GM23338 (cell line): ENCODE data around the gene RNU1-3.
"Not testable (repeated sequence)": the region's sequence is repeated elsewhere in the genome, so short reads cannot be mapped to it uniquely, and the experiment has no call there.

Source experiments
- CTCF ChIP-seq, 2 experiments: fragments of 200-600 bp in 1 of 2; sonication (generic) in 1 of 2; conservative IDR thresholded peaks; 2 replicates each; pipeline versions ENCODE4 v1.5.1 to v1.6.1; 2016 to 2017; ENCODE audit warnings: antibody characterized with exemption in 2 of 2, low read depth in 2 of 2, mild to moderate bottlenecking in 2 of 2, moderate library complexity in 1 of 2
- POLR2AphosphoS5 ChIP-seq: IDR thresholded peaks from 2 replicates; pipeline ENCODE4 v1.6.1; 2016; ENCODE audit warnings: antibody characterized with exemption, low read depth

- not testable (repeated sequence) for TF ChIP-seq CTCF (conservative IDR thresholded peaks at IDR 0.05; ENCODE audit: low read depth in 2 of 2); POLR2AphosphoS5
Measured at GRCh38 chr1:16643476-16644192, 23.1 kb downstream of the RNU1-3 start.
